ENCODE measurements around the gene MFGE8.

GRCh38 chr15:88932271-88932874, 19.2 kb upstream of the MFGE8 start:
- TF ChIP-seq, protein P1, sequence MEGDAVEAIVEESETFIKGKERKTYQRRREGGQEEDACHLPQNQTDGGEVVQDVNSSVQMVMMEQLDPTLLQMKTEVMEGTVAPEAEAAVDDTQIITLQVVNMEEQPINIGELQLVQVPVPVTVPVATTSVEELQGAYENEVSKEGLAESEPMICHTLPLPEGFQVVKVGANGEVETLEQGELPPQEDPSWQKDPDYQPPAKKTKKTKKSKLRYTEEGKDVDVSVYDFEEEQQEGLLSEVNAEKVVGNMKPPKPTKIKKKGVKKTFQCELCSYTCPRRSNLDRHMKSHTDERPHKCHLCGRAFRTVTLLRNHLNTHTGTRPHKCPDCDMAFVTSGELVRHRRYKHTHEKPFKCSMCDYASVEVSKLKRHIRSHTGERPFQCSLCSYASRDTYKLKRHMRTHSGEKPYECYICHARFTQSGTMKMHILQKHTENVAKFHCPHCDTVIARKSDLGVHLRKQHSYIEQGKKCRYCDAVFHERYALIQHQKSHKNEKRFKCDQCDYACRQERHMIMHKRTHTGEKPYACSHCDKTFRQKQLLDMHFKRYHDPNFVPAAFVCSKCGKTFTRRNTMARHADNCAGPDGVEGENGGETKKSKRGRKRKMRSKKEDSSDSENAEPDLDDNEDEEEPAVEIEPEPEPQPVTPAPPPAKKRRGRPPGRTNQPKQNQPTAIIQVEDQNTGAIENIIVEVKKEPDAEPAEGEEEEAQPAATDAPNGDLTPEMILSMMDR (IDR thresholded peaks at IDR 0.05 in 8 of 11, conservative IDR thresholded peaks at IDR 0.05 in 3 of 11), result no peak
- TF ChIP-seq POLR2A (IDR thresholded peaks at IDR 0.05), result no peak
